Ascending aorta (tissue), 2 donors: ENCODE measurements around the gene TAB2. TPM values are rescaled to one million over a fixed set of nuclear protein-coding genes. Genes with fewer than 3 reads are reported as not detected.

ENCODE experiments used
- DNase-seq, 2 donors: peaks; one replicate each; pipeline ENCODE4 v3.0.0-alpha.2; 2019; ENCODE audit warnings: low spot score in 2 of 2
- H3K27ac ChIP-seq, 2 donors: fragments of 200-600 bp; sonication (generic); one replicate each; pipeline ENCODE4 v1.5.1; 2016 to 2017; ENCODE audit warnings: mild to moderate bottlenecking in 1 of 2
- H3K27me3 ChIP-seq: fragments of 200-600 bp; sonication (generic); one replicate; pipeline ENCODE4 v1.5.1; 2017
- H3K36me3 ChIP-seq, 2 donors: fragments of 200-600 bp; sonication (generic); one replicate each; pipeline ENCODE4 v1.5.1; 2016
- H3K4me1 ChIP-seq, 2 donors: fragments of 200-600 bp; sonication (generic); one replicate each; pipeline ENCODE4 v1.5.1; 2016 to 2017; ENCODE audit warnings: mild to moderate bottlenecking in 1 of 2
- H3K4me3 ChIP-seq, 2 donors: fragments of 200-600 bp; sonication (generic); one replicate each; pipeline ENCODE4 v1.5.1; 2016 to 2017; ENCODE audit warnings: mild to moderate bottlenecking in 1 of 2
- H3K9me3 ChIP-seq, 2 donors: fragments of 200-600 bp; sonication (generic); one replicate each; pipeline ENCODE4 v1.5.1; 2016
- intact Hi-C: fragments of 100-400 bp; cut with DNase I; formaldehyde crosslinking; loops from one replicate; pipeline ENCODE4 v1.15.1; 2023
- total RNA-seq: library from RNA; depleted of rRNA; stranded (reverse); fragments of >200 nt; gene quantifications from one replicate; pipeline ENCODE4 v1.1.0, GENCODE V29; 2016
- TF ChIP-seq, protein P1 (sequence below), 3 experiments: fragments of 200-600 bp in 2 of 3; fragments of 450-650 bp in 1 of 3; sonication (generic) in 2 of 3; IDR thresholded peaks; one replicate each; pipeline ENCODE4 v1.5.1; 2016 to 2019; ENCODE audit warnings: antibody characterized with exemption in 3 of 3, mild to moderate bottlenecking in 1 of 3, moderate library complexity in 1 of 3

Gene TAB2
- total RNA-seq, 1 donor from 2014 or later, result 55.2 TPM

DNA sequence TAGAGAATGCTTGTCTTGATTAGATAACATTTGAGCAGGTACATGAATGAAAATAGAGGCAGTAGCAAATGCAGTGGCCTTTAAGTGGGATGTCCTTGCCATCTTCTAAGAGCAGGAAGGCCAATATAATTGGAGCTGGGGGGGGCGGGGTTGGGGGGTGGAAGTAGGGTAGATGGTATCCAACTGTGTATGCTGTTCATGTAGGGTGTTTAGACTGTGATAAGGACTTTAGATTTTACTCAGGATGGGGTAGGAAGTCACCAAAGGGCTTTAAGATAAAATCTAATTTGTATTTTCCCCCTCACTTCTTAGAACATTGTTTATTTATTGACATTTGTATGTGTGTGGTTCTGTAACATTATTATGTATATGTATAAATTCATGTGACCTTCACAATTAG lies 12.0 kb downstream of the TAB2 start:
- no peaks in the 10 kb centered on the region for H3K9me3 ChIP-seq
- peaks cover 10 to 36% of the 10 kb centered on the region in 2 donors for H3K4me1 ChIP-seq

DNA sequence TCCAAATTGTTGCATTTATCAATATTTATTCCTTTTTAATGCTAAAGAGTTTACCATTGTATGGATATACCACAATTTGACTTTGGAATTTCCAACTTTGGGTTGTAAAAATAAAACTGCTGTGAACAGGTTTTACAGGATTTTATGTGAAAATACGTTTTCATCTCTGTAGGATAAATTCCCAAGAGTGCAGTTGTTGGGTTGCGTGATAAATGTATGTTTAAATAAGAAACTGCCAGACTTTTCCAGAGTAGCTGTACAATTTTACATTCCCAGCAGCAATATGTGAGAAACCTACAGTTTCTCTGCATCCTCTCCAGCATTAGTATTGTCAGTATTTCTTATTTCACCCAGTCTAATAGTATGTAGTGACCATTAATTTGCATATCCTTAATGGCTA lies 12.6 kb downstream of the TAB2 start:
- H3K9me3 ChIP-seq, result no peaks in the 10 kb centered on the region
- no peaks in the 10 kb centered on the region for H3K36me3 ChIP-seq
- H3K27me3 ChIP-seq, result no peaks in the 10 kb centered on the region
- H3K4me3 ChIP-seq, result no peak overlapping the region
- no peak for DNase-seq
- intact Hi-C loops, result no loop called here
- no peak overlapping the region for H3K27ac ChIP-seq
- H3K4me1 ChIP-seq, result peaks cover 7 to 39% of the 10 kb centered on the region in 2 donors
- TF ChIP-seq, protein P1, sequence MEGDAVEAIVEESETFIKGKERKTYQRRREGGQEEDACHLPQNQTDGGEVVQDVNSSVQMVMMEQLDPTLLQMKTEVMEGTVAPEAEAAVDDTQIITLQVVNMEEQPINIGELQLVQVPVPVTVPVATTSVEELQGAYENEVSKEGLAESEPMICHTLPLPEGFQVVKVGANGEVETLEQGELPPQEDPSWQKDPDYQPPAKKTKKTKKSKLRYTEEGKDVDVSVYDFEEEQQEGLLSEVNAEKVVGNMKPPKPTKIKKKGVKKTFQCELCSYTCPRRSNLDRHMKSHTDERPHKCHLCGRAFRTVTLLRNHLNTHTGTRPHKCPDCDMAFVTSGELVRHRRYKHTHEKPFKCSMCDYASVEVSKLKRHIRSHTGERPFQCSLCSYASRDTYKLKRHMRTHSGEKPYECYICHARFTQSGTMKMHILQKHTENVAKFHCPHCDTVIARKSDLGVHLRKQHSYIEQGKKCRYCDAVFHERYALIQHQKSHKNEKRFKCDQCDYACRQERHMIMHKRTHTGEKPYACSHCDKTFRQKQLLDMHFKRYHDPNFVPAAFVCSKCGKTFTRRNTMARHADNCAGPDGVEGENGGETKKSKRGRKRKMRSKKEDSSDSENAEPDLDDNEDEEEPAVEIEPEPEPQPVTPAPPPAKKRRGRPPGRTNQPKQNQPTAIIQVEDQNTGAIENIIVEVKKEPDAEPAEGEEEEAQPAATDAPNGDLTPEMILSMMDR (IDR thresholded peaks at IDR 0.05), result no peak

More for the DNA sequence above, 12.0 kb downstream of the TAB2 start:
- no peaks in the 10 kb centered on the region for H3K27me3 ChIP-seq
- no peak for DNase-seq
- intact Hi-C loops, result no loop called here
- no peak overlapping the region for H3K27ac ChIP-seq
- TF ChIP-seq, protein P1 (IDR thresholded peaks at IDR 0.05), result no peak
- no peak overlapping the region for H3K4me3 ChIP-seq
- no peaks in the 10 kb centered on the region for H3K36me3 ChIP-seq

DNA sequence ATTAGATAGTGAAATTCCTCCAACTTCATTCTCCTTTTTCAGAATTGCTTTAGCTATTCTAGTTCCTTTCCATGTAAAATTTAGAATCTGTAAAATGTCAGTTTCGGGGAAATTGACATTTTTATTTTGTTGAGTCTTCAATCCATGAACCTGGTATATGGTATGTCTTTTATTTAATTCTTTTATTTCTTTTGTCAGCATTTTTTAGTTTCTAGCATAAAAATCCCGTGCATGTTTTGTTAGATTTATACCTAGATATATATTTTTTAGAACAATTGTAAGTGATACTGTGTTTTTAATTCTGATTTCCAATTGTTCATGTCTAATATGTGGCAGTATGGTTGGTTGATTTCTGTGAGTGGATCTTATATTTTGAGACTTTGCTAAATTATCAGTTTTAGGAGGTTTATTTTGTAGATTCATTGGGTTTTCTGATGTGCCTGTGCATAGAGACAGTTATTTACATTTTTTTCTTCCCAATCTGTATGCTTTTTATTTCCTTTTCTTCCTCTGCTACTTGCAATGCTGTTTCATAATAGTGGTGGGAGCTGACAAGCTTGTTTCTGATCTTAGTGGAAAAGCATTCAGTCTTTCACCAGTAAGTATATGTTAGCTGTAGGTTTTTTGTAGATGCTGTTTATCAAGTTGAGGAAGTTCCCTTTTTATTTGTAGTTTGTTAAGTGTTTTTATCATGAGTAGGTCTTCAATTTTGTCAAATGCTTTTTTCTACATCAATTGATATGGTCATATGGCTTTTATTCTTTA lies 13.7 kb downstream of the TAB2 start:
- Histone ChIP-seq H3K36me3 (no peaks in the 10 kb centered on the region), H3K9me3 (no peaks in the 10 kb centered on the region), H3K4me1 (peaks cover 12 to 42% of the 10 kb centered on the region in 2 donors), H3K4me3 (no peak overlapping the region), H3K27ac (no peak overlapping the region), H3K27me3 (no peaks in the 10 kb centered on the region)
- intact Hi-C loops, result no loop called here
- TF ChIP-seq, protein P1 (IDR thresholded peaks at IDR 0.05), result no peak
- DNase-seq, result no peak

DNA sequence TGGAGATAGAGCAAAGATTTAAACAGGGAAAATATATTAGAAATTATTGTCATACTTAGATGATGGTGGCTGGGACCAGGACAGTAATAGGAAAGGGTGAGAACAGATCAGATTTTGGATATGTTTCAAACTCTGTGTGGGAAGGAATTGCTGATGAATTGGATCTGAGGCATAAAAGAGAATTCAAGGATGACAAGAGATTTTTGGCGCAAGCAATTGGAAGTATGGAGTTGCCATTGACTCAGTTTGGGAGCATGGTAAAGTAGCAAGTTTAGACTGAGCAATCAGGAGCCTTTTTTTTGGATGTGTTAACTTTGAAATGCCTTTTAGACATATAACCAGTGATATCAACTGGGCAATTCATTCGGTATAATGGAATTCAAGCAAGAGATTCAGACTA lies 14.4 kb downstream of the TAB2 start:
- Histone ChIP-seq H3K4me3 (no peak overlapping the region), H3K9me3 (no peaks in the 10 kb centered on the region), H3K36me3 (no peaks in the 10 kb centered on the region), H3K27me3 (no peaks in the 10 kb centered on the region), H3K27ac (peak overlapping the region in 1 of 2 donors; percentile 31), H3K4me1 (peaks cover 16 to 48% of the 10 kb centered on the region in 2 donors)
- TF ChIP-seq, protein P1 (IDR thresholded peaks at IDR 0.05), result no peak
- intact Hi-C loops, result no loop called here
- DNase-seq, result no peak

DNA sequence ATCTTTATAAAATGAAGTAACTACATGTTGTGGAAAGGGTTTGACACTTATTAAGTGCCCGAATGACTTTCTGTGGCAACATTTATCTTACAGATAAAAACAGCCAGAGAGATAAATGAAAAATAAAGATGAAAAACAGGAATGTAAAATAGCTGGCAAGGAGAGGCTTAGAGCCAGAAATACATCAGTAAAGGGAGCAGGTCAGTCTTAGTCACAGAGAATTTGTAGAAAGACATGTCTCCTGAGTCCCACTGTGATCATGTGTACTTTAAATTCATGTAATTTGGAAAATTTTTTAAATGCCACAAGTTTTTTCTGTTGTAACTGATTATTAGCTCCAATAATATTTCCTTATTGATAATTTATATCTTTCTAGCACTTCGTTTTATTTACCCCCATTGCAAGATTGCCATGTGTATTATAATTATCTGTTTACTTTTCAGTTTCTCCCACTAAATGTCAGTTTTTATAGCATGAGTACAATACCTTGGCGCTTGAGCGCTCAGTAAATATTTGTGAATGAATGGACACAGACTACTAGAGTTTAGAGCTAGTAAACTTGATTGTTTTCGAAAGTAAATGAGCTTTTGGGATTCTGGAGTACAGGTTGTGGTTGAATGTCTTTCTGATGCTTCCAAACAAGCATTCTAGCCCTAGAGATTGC lies 15.2 kb downstream of the TAB2 start:
- TF ChIP-seq, protein P1 (IDR thresholded peaks at IDR 0.05), result no peak
- Histone ChIP-seq H3K9me3 (no peaks in the 10 kb centered on the region), H3K36me3 (no peaks in the 10 kb centered on the region), H3K4me1 (peaks cover 16 to 54% of the 10 kb centered on the region in 2 donors), H3K27ac (no peak overlapping the region), H3K27me3 (no peaks in the 10 kb centered on the region), H3K4me3 (no peak overlapping the region)
- no peak for DNase-seq
- intact Hi-C loops, result no loop called here
